HCT116 (cell line): Measurements from ENCODE around the gene CARD16. TPM values are rescaled to one million over a fixed set of nuclear protein-coding genes. Genes with fewer than 3 reads are reported as not detected.
"Not testable (repeated sequence)": the region's sequence is repeated elsewhere in the genome, so short reads cannot be mapped to it uniquely, and the experiment has no call there.

Experiments used
- ATAC-seq: fragments of 200-7000 bp; cut with Tn5 transposase; 2 replicates; pipeline ENCODE4 v1.9.1; 2020; ENCODE audit warnings: mild to moderate bottlenecking, moderate library complexity
- BruUV-seq: library from RNA; stranded (reverse); fragments of 400-500 nt; replicated peaks from 2 replicates; lab custom pipeline; 2021; lab: Mats Ljungman, UMichigan
- CTCF ChIA-PET: fragments of 300-600 bp; sonication (Branson Sonifier 250); formaldehyde crosslinking; loops from one replicate; lab custom pipeline; 2021; ENCODE audit warnings: antibody characterized with exemption; lab: Charles Lee
- POLR2A ChIA-PET: fragments of 300-600, 350-600 bp; sonication (Branson Sonifier 250); formaldehyde crosslinking; loops from one replicate; lab custom pipeline; 2021; ENCODE audit warnings: antibody characterized with exemption; lab: Charles Lee
- RAD21 ChIA-PET, 2 experiments: fragments of 300-600 bp; sonication (Branson Sonifier 250); formaldehyde crosslinking; loops; one replicate each; lab custom pipeline; 2023; ENCODE audit warnings: low total read pairs in 2 of 2; ENCODE audit not compliant: uncharacterized antibody in 2 of 2, unreplicated experiment in 2 of 2, low non-redundant PET in 1 of 2; lab: Charles Lee
- DNase-seq: peaks from one replicate; pipeline ENCODE4 v3.0.0-alpha.2; 2010; ENCODE audit warnings: low read depth, low spot score
- H2AFZ ChIP-seq: fragments of 200-600 bp; shearing (Covaris generic), sonication (generic); 2 replicates; pipeline ENCODE4 v1.6.1; 2017; ENCODE audit warnings: low read depth, mixed run types, mixed read lengths, antibody characterized with exemption, low read length; ENCODE audit not compliant: poor library complexity, severe bottlenecking
- H3K27ac ChIP-seq: 2 replicates; pipeline ENCODE4 v1.5.1; 2012; ENCODE audit warnings: low read depth, low read length
- H3K27me3 ChIP-seq: fragments of 200-600 bp; sonication (generic); 2 replicates; pipeline ENCODE4 v1.6.1; 2016; ENCODE audit warnings: mixed run types, low read length, mixed read lengths; ENCODE audit not compliant: insufficient read depth
- H3K36me3 ChIP-seq, 2 experiments: fragments of 200-500 bp in 1 of 2; fragments of 200-600 bp in 1 of 2; sonication (Bioruptor generic) in 1 of 2; sonication (generic) in 1 of 2; 2 replicates each; pipeline versions ENCODE4 v1.5.1 to v1.6.1; 2014 to 2016; ENCODE audit warnings: low read length in 2 of 2, inconsistent platforms in 1 of 2, mixed read lengths in 1 of 2, mixed run types in 1 of 2; ENCODE audit not compliant: insufficient read depth in 2 of 2, control insufficient read depth in 1 of 2
- H3K4me1 ChIP-seq, 2 experiments: fragments of 200-600 bp in 1 of 2; sonication (generic) in 1 of 2; 2 replicates each; pipeline versions ENCODE4 v1.5.1 to v1.6.1; 2012 to 2017; ENCODE audit warnings: low read length in 2 of 2, inconsistent platforms in 1 of 2, mild to moderate bottlenecking in 1 of 2, mixed read lengths in 1 of 2, mixed run types in 1 of 2, moderate library complexity in 1 of 2; ENCODE audit not compliant: insufficient read depth in 2 of 2, control insufficient read depth in 1 of 2
- H3K4me2 ChIP-seq: fragments of 200-600 bp; sonication (generic); 2 replicates; pipeline ENCODE4 v1.6.1; 2017; ENCODE audit warnings: mixed run types, low read length, mixed read lengths
- H3K4me3 ChIP-seq, 2 experiments: fragments of 200-600 bp in 1 of 2; sonication (generic) in 1 of 2; replicated peaks in 1 of 2; 2 replicates each; pipeline ENCODE4 v1.5.1; 2011 to 2016; ENCODE audit warnings: low read length in 2 of 2, control low read depth in 1 of 2, low read depth in 1 of 2, mild to moderate bottlenecking in 1 of 2, mixed read lengths in 1 of 2, mixed run types in 1 of 2
- H3K79me2 ChIP-seq: fragments of 200-600 bp; sonication (generic); 2 replicates; pipeline ENCODE4 v1.6.1; 2017; ENCODE audit warnings: mild to moderate bottlenecking, mixed run types, low read length, moderate library complexity, mixed read lengths; ENCODE audit not compliant: insufficient read depth
- H3K9ac ChIP-seq: fragments of 200-600 bp; sonication (generic); 2 replicates; pipeline ENCODE4 v1.6.1; 2016; ENCODE audit warnings: low read length, mixed read lengths
- H3K9me2 ChIP-seq: fragments of 200-600 bp; sonication (generic), shearing (Covaris generic); 2 replicates; pipeline ENCODE4 v1.6.1; 2017; ENCODE audit warnings: mixed run types, mild to moderate bottlenecking, moderate library complexity; ENCODE audit not compliant: insufficient read depth
- H3K9me3 ChIP-seq, 2 experiments: fragments of 200-500 bp in 1 of 2; fragments of 200-600 bp in 1 of 2; sonication (Bioruptor generic) in 1 of 2; sonication (generic) in 1 of 2; 2 replicates each; pipeline ENCODE4 v1.6.1; 2014 to 2017; ENCODE audit warnings: low read length in 2 of 2, mixed read lengths in 2 of 2, inconsistent platforms in 1 of 2, low read depth in 1 of 2, mild to moderate bottlenecking in 1 of 2, mixed run types in 1 of 2, moderate library complexity in 1 of 2; ENCODE audit not compliant: control insufficient read depth in 1 of 2, insufficient read depth in 1 of 2
- H4K20me1 ChIP-seq: fragments of 200-600 bp; sonication (generic), shearing (Covaris generic); 2 replicates; pipeline ENCODE4 v1.6.1; 2017; ENCODE audit warnings: mixed run types, mild to moderate bottlenecking, moderate library complexity; ENCODE audit not compliant: insufficient read depth
- ATF3 ChIP-seq: IDR thresholded peaks from 2 replicates; pipeline ENCODE4 v1.6.1; 2012
- SP1 ChIP-seq: IDR thresholded peaks from 2 replicates; pipeline ENCODE4 v1.6.1; 2012; ENCODE audit warnings: low read depth
- SRF ChIP-seq: IDR thresholded peaks from 2 replicates; pipeline ENCODE4 v1.6.1; 2012; ENCODE audit warnings: low read depth
- intact Hi-C: fragments of 100-400 bp; cut with micrococcal nuclease; formaldehyde crosslinking; loops from 2 replicates; pipeline ENCODE4 v1.10.0; 2022
- total RNA-seq: library from RNA; stranded (reverse); gene quantifications from one replicate; pipeline ENCODE4 v1.2.1, GENCODE V29; 2021; ENCODE audit not compliant: unreplicated experiment
- TF ChIP-seq, protein P1 (sequence below): IDR thresholded peaks from 2 replicates; pipeline ENCODE4 v1.6.1; 2012

The CARD16 gene
- total RNA-seq, 1 experiment from 2014 or later: not detected

GRCh38 chr11:105034813-105035620 lies 10.1 kb downstream of the CARD16 start, which contains the start of gene CASP1:
TSS of gene CASP1 (minus strand) at chr11:105035144. CDS start at chr11:105035113, 31 bp downstream.
- Histone ChIP-seq H3K79me2 (no peaks in the 10 kb centered on the region), H3K9ac (no peak within 1 kb of the TSS)
- CTCF ChIA-PET: no interaction called here

GRCh38 chr11:105034388-105034787 lies 10.7 kb downstream of the CARD16 start:
- H3K27ac ChIP-seq: not testable (repeated sequence)

More at GRCh38 chr11:105034813-105035620, 10.1 kb downstream of the CARD16 start, which contains the start of gene CASP1:
- DNase-seq (no peak), ATAC-seq (no peak)
- Histone ChIP-seq H3K4me1 (no peaks in the 10 kb centered on the region), H4K20me1 (no peaks in the 10 kb centered on the region), H3K36me3 (no peaks in the 10 kb centered on the region), H3K9me2 (no peaks in the 10 kb centered on the region), H3K9me3 (no peaks in the 10 kb centered on the region), H2AFZ (no peak within 1 kb of the TSS), H3K27ac (no peak within 1 kb of the TSS), H3K27me3 (no peaks in the 10 kb centered on the region), H3K4me2 (no peak within 1 kb of the TSS), H3K4me3 (no peak within 1 kb of the TSS)
- BruUV-seq: no TSS peak
- no peak for TF ChIP-seq ATF3
- no peak for TF ChIP-seq SRF
- TF ChIP-seq SP1: no peak
- TF ChIP-seq, protein P1, sequence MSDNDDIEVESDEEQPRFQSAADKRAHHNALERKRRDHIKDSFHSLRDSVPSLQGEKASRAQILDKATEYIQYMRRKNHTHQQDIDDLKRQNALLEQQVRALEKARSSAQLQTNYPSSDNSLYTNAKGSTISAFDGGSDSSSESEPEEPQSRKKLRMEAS: no peak
- intact Hi-C loops: no loop called here
- POLR2A ChIA-PET: no interaction called here
- RAD21 ChIA-PET: no interaction called here

More at GRCh38 chr11:105034388-105034787, 10.7 kb downstream of the CARD16 start:
- H2AFZ ChIP-seq, POLR2A ChIA-PET, H3K4me1 ChIP-seq, intact Hi-C loops, H4K20me1 ChIP-seq, H3K4me3 ChIP-seq, H3K9me2 ChIP-seq, H3K36me3 ChIP-seq, DNase-seq, ATAC-seq, H3K79me2 ChIP-seq, H3K4me2 ChIP-seq, RAD21 ChIA-PET, H3K27me3 ChIP-seq, BruUV-seq, H3K9me3 ChIP-seq, H3K9ac ChIP-seq, CTCF ChIA-PET: not testable (repeated sequence)
